ENCODE results near the gene KNOP1. TPM values are rescaled to one million over a fixed set of nuclear protein-coding genes. Genes with fewer than 3 reads are reported as not detected.

KNOP1 gene
- total RNA-seq, 2 experiments from 2014 or later, result 19.7 to 33.2 TPM

DNA sequence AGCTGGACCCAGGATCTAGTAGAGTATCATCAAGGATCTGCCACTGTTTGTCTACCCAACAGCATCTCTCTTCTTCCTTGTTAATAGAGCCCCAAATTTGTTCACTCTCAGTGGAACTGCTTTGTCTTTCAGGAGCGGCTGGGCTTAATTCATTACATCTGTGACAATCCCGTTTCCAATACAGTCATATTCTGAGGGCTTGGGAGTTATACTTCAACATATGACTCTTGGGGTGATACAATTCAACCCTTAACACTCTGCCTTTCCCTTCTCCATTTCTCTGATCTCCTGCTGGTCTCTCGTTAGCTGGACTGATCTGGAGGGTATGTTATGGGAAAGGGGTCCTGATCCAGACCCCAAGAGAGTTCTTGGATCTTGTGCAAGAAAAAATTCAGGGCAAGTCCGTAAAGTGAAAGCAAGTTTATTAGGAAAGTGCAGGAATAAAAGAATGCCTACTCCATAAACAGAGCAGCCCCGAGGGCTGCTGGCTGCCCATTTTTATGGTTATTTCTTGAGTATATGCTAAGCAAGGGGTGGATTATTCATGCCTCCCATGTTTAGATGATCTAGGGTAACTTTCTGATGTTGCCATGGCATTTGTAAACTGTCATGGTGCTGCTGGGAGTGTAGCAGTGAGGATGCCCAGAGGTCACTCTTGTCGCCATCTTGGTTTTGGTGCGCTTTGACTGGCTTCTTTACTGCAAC lies 42.5 kb upstream of the KNOP1 start:
- ChIA-PET CTCF (ENCODE audit: unreplicated experiment) (no interaction called here), POLR2A (no interaction called here)
- Histone ChIP-seq H4K20me1 (ENCODE audit: insufficient read depth, low read length) (no peaks in the 10 kb centered on the region), H3K4me2 (ENCODE audit: low read length) (no peak overlapping the region), H3K36me3 (ENCODE audit: insufficient read depth, low read length) (no peaks in the 10 kb centered on the region), H3K9me2 (ENCODE audit: insufficient read depth, low read length) (no peaks in the 10 kb centered on the region), H2AFZ (ENCODE audit: low read length) (no peak overlapping the region), H3K27ac (ENCODE audit: low read depth, low read length, poor library complexity, severe bottlenecking) (no peak overlapping the region), H3K4me1 (ENCODE audit: insufficient read depth, low read length, poor library complexity, severe bottlenecking) (no peaks in the 10 kb centered on the region), H3K4me3 (ENCODE audit: low read depth, low read length, poor library complexity, severe bottlenecking) (no peak overlapping the region), H3K79me2 (ENCODE audit: insufficient read depth, low read depth, low read length) (no peaks in the 10 kb centered on the region), H3K9me3 (ENCODE audit: low read length) (no peaks in the 10 kb centered on the region)
- intact Hi-C loops (cut with micrococcal nuclease; ENCODE audit: unreplicated experiment), result no loop called here
- DNase-seq (ENCODE audit: low spot score), result no peak
- no peak for TF ChIP-seq EZH2phosphoT487 (IDR thresholded peaks at IDR 0.05; ENCODE audit: borderline replicate concordance, low read depth, low read length)
- TF ChIP-seq, protein P1, sequence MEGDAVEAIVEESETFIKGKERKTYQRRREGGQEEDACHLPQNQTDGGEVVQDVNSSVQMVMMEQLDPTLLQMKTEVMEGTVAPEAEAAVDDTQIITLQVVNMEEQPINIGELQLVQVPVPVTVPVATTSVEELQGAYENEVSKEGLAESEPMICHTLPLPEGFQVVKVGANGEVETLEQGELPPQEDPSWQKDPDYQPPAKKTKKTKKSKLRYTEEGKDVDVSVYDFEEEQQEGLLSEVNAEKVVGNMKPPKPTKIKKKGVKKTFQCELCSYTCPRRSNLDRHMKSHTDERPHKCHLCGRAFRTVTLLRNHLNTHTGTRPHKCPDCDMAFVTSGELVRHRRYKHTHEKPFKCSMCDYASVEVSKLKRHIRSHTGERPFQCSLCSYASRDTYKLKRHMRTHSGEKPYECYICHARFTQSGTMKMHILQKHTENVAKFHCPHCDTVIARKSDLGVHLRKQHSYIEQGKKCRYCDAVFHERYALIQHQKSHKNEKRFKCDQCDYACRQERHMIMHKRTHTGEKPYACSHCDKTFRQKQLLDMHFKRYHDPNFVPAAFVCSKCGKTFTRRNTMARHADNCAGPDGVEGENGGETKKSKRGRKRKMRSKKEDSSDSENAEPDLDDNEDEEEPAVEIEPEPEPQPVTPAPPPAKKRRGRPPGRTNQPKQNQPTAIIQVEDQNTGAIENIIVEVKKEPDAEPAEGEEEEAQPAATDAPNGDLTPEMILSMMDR (conservative IDR thresholded peaks at IDR 0.05; ENCODE audit: low read length), result no peak
- no TSS peak for BruUV-seq (replicated peaks)

DNA sequence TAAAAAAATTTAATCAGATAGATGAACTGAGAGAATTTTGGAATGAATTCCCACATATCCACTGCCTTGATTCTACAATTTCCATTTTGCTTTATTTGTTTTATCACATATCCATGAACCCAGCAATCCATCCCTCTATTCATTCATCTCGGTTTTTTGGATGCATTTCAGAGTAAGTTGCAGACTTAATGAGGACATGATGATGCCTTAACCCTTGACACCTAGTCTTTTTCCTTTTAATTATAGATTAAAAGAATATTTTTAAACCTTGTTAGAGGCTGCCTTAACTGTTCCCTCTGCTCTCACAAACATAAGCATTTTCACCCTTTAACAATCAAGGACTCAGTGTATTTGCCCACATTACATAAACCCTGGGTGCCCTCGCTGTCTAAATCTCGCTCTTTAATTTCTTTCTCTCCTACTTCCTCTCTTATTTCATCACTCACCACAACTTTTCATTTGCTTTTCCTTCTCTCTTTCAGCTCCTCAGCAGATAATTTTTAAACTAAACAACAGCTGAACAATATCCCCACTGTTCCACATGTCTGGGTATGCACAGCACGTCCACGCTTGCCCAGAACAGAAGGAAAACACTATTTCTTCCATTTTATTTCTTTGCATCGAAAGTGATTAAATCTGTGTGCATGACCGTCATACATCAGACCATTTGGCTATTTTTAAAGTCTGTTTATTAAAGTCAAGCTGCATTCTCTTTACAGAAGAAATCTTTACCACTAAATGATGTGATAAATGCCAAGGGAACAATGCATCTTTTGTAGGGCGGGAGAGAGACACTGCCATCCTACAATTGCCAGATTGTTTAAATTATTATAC lies 40.0 kb upstream of the KNOP1 start:
- Histone ChIP-seq H4K20me1 (ENCODE audit: insufficient read depth, low read length) (no peaks in the 10 kb centered on the region), H3K4me1 (ENCODE audit: insufficient read depth, low read length, poor library complexity, severe bottlenecking) (no peaks in the 10 kb centered on the region), H2AFZ (ENCODE audit: low read length) (no peak overlapping the region), H3K4me3 (ENCODE audit: low read depth, low read length, poor library complexity, severe bottlenecking) (no peak overlapping the region), H3K79me2 (ENCODE audit: insufficient read depth, low read depth, low read length) (no peaks in the 10 kb centered on the region), H3K9me3 (ENCODE audit: low read length) (no peaks in the 10 kb centered on the region), H3K36me3 (ENCODE audit: insufficient read depth, low read length) (no peaks in the 10 kb centered on the region), H3K27ac (ENCODE audit: low read depth, low read length, poor library complexity, severe bottlenecking) (no peak overlapping the region), H3K9me2 (ENCODE audit: insufficient read depth, low read length) (no peaks in the 10 kb centered on the region), H3K4me2 (ENCODE audit: low read length) (no peak overlapping the region)
- CTCF ChIA-PET (ENCODE audit: unreplicated experiment), result no interaction called here
- intact Hi-C loops (cut with micrococcal nuclease; ENCODE audit: unreplicated experiment), result no loop called here
- no peak for DNase-seq (ENCODE audit: low spot score)
- POLR2A ChIA-PET, result no interaction called here
- TF ChIP-seq EZH2phosphoT487 (IDR thresholded peaks at IDR 0.05; ENCODE audit: borderline replicate concordance, low read depth, low read length), result no peak
- TF ChIP-seq, protein P1 (conservative IDR thresholded peaks at IDR 0.05; ENCODE audit: low read length), result no peak
- BruUV-seq (replicated peaks), result no TSS peak

DNA sequence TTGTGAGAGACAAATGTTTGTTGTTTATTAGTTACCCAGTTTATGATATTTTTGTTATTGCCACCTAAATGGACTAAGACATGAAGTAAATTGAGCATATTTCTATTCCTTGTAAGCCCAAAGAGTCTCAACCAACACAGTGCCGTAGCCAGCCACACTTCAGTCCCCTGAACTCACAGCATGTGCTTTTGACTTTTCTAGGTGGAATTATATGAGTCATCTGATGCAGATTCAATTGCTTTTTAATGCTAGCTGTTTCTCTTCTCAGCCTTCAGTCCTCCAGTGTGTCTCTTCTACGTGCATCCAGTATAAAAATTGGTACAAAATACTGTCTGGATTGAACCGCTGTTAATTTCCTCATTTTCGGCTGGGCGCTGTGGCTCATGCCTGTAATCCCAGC lies 39.0 kb upstream of the KNOP1 start:
- no peaks in the 10 kb centered on the region for H3K9me2 ChIP-seq (ENCODE audit: insufficient read depth, low read length)
- no peaks in the 10 kb centered on the region for H3K79me2 ChIP-seq (ENCODE audit: insufficient read depth, low read depth, low read length)
- H2AFZ ChIP-seq (ENCODE audit: low read length), result no peak overlapping the region
- BruUV-seq (replicated peaks), result no TSS peak
- POLR2A ChIA-PET, result no interaction called here
- H3K9me3 ChIP-seq (ENCODE audit: low read length), result no peaks in the 10 kb centered on the region
- no peak for DNase-seq (ENCODE audit: low spot score)
- CTCF ChIA-PET (ENCODE audit: unreplicated experiment), result no interaction called here
- no peak overlapping the region for H3K4me2 ChIP-seq (ENCODE audit: low read length)
- no peak for TF ChIP-seq EZH2phosphoT487 (IDR thresholded peaks at IDR 0.05; ENCODE audit: borderline replicate concordance, low read depth, low read length)
- TF ChIP-seq, protein P1 (conservative IDR thresholded peaks at IDR 0.05; ENCODE audit: low read length), result no peak
- no peaks in the 10 kb centered on the region for H3K36me3 ChIP-seq (ENCODE audit: insufficient read depth, low read length)
- H3K27ac ChIP-seq (ENCODE audit: low read depth, low read length, poor library complexity, severe bottlenecking), result no peak overlapping the region
- H3K4me1 ChIP-seq (ENCODE audit: insufficient read depth, low read length, poor library complexity, severe bottlenecking), result no peaks in the 10 kb centered on the region
- intact Hi-C loops (cut with micrococcal nuclease; ENCODE audit: unreplicated experiment), result no loop called here
- H3K4me3 ChIP-seq (ENCODE audit: low read depth, low read length, poor library complexity, severe bottlenecking), result no peak overlapping the region
- H4K20me1 ChIP-seq (ENCODE audit: insufficient read depth, low read length), result no peaks in the 10 kb centered on the region

Data from OCI-LY7 (cell line).